Activated T-helper 17 cell treated with anti-CD3 and anti-CD28 coated beads, Interleukin-2, amount 50 U/mL, for 72 hours (primary cell): ENCODE measurements around the gene TRABD. TPM values are rescaled to one million over a fixed set of nuclear protein-coding genes. Genes with fewer than 3 reads are reported as not detected.

Experiments
- ATAC-seq: fragments of 150-1000 bp; cut with Tn5 transposase; replicated peaks from 2 replicates; pipeline ENCODE4 v1.10.0; 2021; ENCODE audit warnings: mild to moderate bottlenecking, moderate library complexity
- H3K27ac Mint-ChIP-seq: one replicate; pipeline ENCODE4 v1.8.0; 2022; ENCODE audit warnings: mixed read lengths
- H3K27me3 Mint-ChIP-seq: one replicate; pipeline ENCODE4 v1.8.0; 2022; ENCODE audit warnings: mixed read lengths
- H3K36me3 Mint-ChIP-seq: one replicate; pipeline ENCODE4 v1.8.0; 2022; ENCODE audit warnings: low read depth, mild to moderate bottlenecking, mixed read lengths
- H3K4me1 Mint-ChIP-seq: one replicate; pipeline ENCODE4 v1.8.0; 2022; ENCODE audit warnings: mixed read lengths
- H3K4me3 Mint-ChIP-seq: one replicate; pipeline ENCODE4 v1.8.0; 2022; ENCODE audit warnings: mild to moderate bottlenecking, mixed read lengths
- H3K9me3 Mint-ChIP-seq: one replicate; pipeline ENCODE4 v1.8.0; 2022; ENCODE audit warnings: mixed read lengths
- total RNA-seq, 2 donors: library from RNA; stranded (reverse); gene quantifications; one replicate each; pipeline ENCODE4 v1.2.3, GENCODE V29; 2022

The TRABD gene
- total RNA-seq, 2 donors from 2014 or later = 70.1 to 116 TPM

DNA sequence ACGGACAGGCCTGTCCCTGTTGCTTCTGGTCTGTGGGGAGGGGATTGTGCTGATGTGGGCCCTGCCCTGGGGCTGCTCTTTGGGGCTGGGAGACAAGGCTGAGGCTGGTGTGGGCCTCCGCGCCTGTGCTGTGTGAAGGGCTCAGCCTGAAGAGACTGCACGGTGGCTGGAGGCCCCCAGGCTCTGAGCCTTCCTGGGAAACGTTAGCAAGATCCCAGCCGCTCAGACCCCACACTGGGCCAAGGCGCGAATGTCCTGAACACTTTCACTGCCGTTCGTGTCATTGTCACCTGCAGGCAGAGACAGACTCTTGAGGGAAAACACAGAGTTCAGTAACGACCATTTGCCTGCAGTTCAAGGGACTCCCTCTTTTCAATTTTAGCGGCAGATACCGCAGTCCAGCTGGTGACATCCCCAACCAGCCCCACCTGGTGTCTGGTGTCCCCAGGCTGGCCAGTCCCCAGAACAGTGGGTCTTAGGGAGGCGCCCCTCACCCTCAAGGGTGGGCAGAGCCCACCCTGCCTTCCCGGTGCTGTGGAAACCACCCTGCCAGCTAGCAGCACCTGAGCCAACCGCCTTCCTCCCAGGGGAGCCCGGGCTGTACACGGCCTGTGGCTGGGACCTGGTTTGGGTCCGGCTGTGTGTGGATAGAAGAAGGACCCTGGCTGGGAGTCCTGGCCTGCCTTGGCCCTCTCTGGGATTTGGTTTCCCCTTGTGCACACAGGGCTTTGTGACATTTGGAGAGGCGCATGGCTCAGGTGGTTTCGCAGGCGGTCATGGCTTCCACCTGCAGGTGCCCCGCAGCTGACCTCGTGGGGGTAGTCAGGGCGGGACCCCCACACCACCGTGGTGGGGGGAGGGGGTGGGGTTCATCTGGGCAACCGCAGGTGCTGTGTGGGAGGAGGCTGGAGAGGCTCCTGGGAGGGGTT lies 9.5 kb upstream of the TRABD start:
- peaks cover 9% of the 10 kb centered on the region for H3K27me3 Mint-ChIP-seq
- no peaks in the 10 kb centered on the region for H3K4me1 Mint-ChIP-seq
- no peak overlapping the region for H3K4me3 Mint-ChIP-seq
- peaks cover 6% of the 10 kb centered on the region for H3K36me3 Mint-ChIP-seq
- ATAC-seq = no peak
- H3K27ac Mint-ChIP-seq = no peak overlapping the region
- H3K9me3 Mint-ChIP-seq = no peaks in the 10 kb centered on the region

DNA sequence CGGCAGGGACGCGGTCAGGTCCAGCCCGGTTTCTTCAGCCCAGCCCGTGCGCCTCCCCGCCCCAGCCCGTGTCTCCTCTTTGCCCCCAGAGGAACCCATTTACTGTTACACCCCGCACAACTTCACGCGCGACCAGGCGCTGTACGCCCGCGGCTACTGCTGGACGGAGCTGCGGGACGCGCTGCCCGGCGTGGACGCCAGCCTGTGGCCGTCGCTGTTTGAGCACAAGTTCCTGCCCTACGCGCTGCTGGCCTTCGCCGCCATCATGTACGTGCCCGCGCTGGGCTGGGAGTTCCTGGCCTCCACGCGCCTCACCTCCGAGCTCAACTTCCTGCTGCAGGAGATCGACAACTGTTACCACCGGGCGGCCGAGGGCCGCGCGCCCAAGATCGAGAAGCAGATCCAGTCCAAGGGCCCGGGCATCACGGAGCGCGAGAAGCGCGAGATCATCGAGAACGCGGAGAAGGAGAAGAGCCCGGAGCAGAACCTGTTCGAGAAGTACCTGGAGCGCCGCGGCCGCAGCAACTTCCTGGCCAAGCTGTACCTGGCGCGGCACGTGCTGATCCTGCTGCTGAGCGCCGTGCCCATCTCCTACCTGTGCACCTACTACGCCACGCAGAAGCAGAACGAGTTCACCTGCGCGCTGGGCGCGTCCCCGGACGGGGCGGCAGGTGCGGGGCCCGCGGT lies 8.7 kb upstream of the TRABD start:
- no peak overlapping the region for H3K27ac Mint-ChIP-seq
- H3K9me3 Mint-ChIP-seq = no peaks in the 10 kb centered on the region
- peaks cover 6% of the 10 kb centered on the region for H3K36me3 Mint-ChIP-seq
- H3K4me1 Mint-ChIP-seq = no peaks in the 10 kb centered on the region
- no peak for ATAC-seq
- no peak overlapping the region for H3K4me3 Mint-ChIP-seq
- peaks cover 8% of the 10 kb centered on the region for H3K27me3 Mint-ChIP-seq

GRCh38 chr22:50177537-50178470 lies 7.9 kb upstream of the TRABD start:
- Mint-ChIP-seq H3K4me3 (no peak overlapping the region), H3K27me3 (peaks cover 5% of the 10 kb centered on the region), H3K36me3 (no peaks in the 10 kb centered on the region), H3K4me1 (no peaks in the 10 kb centered on the region), H3K9me3 (no peaks in the 10 kb centered on the region), H3K27ac (no peak overlapping the region)
- no peak for ATAC-seq

- Mint-ChIP-seq H3K27ac (no peak overlapping the region), H3K9me3 (no peaks in the 10 kb centered on the region), H3K4me1 (no peaks in the 10 kb centered on the region), H3K4me3 (no peak overlapping the region), H3K27me3 (peaks cover 5% of the 10 kb centered on the region), H3K36me3 (no peaks in the 10 kb centered on the region)
- no peak for ATAC-seq
Measured at GRCh38 chr22:50178471-50178864, 7.2 kb upstream of the TRABD start.

- H3K4me1 Mint-ChIP-seq = no peaks in the 10 kb centered on the region
- H3K36me3 Mint-ChIP-seq = no peaks in the 10 kb centered on the region
- H3K27me3 Mint-ChIP-seq = peaks cover 5% of the 10 kb centered on the region
Measured at GRCh38 chr22:50178871-50179869, 6.5 kb upstream of the TRABD start.

GRCh38 chr22:50179937-50180726 lies 5.6 kb upstream of the TRABD start:
- Mint-ChIP-seq H3K27me3 (peaks cover 5% of the 10 kb centered on the region), H3K36me3 (no peaks in the 10 kb centered on the region), H3K27ac (no peak overlapping the region), H3K4me1 (no peaks in the 10 kb centered on the region), H3K9me3 (no peaks in the 10 kb centered on the region), H3K4me3 (no peak overlapping the region)
- ATAC-seq = no peak

More at GRCh38 chr22:50178871-50179869, 6.5 kb upstream of the TRABD start:
- ATAC-seq = no peak
- H3K27ac Mint-ChIP-seq = no peak overlapping the region
- no peaks in the 10 kb centered on the region for H3K9me3 Mint-ChIP-seq
- no peak overlapping the region for H3K4me3 Mint-ChIP-seq

DNA sequence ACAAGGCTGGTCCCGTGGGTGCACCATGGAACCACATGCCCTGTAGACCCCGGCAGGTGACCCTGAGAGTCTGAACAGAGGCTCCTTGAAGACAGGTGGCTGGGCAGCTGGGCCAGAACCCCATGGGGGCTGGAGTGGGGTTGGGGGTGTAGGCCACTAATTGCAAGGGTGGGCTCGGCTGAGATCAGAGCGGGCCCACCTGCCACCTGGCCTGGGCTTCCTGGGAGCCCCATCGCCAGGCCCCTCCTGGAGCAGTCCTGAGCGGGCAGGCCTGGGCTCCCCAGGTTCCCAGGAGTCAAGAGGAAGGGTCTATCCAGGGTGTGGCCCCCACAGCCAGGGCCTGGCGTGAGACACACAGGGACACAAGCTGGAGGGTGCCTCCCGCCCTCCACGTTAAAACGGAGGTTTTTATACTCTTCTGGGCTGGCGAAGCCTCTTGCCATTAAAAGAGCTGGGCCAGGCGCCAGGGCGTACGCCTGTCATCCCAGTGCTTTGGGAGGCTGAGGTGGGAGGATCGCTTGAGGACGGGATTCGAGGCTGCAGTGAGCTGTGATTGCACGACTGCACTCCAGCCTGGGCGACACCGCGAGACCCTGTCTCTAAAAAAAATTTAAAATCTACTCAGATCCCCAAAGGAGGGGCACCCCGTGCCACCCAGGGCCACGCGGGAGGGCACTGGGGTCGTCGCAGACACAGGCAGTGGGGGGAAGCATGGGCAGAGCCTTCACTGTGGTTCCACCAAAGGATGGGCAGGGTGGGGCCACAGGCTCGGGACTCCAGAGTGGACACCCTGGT lies 4.8 kb upstream of the TRABD start:
- Mint-ChIP-seq H3K4me1 (no peaks in the 10 kb centered on the region), H3K27ac (no peak overlapping the region), H3K9me3 (no peaks in the 10 kb centered on the region), H3K4me3 (no peak overlapping the region), H3K27me3 (peaks cover 5% of the 10 kb centered on the region), H3K36me3 (no peaks in the 10 kb centered on the region)
- ATAC-seq = no peak

DNA sequence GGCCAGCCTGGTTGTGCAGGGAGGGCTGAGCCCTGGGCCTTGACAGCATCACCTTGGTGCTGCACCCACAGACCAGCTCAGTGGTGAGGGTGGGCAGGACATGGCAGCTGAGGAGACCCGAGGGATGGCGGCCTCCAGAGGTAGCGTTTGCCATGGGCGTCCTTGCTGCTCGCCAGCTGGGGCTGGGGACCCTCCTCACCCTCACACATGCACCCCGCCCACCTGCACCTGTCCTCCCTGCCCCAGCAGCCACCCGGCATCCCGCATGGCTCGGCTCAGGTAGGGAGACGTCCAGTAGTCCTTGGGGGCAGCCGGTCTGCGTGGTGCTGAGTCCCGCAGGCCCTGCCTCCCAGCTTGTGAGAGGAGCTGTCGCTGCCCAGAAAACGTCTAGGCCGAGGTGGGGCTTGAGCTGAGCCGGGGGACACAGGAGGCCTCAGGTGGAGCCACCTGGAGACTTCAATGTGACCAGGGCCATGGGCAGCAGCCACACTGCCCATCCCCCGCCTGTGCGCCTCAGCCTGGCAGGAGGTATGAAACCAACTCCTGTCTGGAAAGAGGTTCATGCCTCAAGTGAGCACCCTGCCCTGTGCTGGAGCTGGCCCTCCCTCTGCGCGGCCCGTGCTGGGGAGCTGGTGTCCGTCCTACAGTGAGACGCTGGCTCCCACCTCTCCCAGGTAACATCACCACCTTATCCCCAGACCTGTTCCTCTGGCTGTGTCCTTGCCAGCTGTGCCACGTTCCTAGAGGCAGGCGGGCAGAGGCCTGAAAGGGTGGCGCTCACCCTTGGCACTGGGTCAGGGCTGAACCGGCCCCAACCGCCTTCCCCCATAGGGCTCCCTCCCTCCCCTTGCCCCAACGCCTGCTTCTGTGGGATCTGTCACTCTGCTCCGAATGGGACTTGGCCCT lies 3.3 kb upstream of the TRABD start:
- peaks cover 5% of the 10 kb centered on the region for H3K27me3 Mint-ChIP-seq
- no peaks in the 10 kb centered on the region for H3K4me1 Mint-ChIP-seq
- no peak overlapping the region for H3K4me3 Mint-ChIP-seq
- ATAC-seq = no peak
- no peak overlapping the region for H3K27ac Mint-ChIP-seq
- H3K9me3 Mint-ChIP-seq = no peaks in the 10 kb centered on the region
- peaks cover 5% of the 10 kb centered on the region for H3K36me3 Mint-ChIP-seq

GRCh38 chr22:50183141-50183971 lies 2.4 kb upstream of the TRABD start:
- H3K9me3 Mint-ChIP-seq = no peaks in the 10 kb centered on the region
- H3K27ac Mint-ChIP-seq = no peak overlapping the region
- no peaks in the 10 kb centered on the region for H3K4me1 Mint-ChIP-seq
- no peak for ATAC-seq
- H3K36me3 Mint-ChIP-seq = peaks cover 5% of the 10 kb centered on the region
- peaks cover 5% of the 10 kb centered on the region for H3K27me3 Mint-ChIP-seq
- H3K4me3 Mint-ChIP-seq = no peak overlapping the region

GRCh38 chr22:50184004-50184901 lies 1.5 kb upstream of the TRABD start:
- Mint-ChIP-seq H3K27ac (no peak overlapping the region), H3K27me3 (peaks cover 5% of the 10 kb centered on the region), H3K4me1 (no peaks in the 10 kb centered on the region), H3K4me3 (peak overlapping the region; percentile 66), H3K9me3 (no peaks in the 10 kb centered on the region), H3K36me3 (peaks cover 5% of the 10 kb centered on the region)
- ATAC-seq = no peak
